UCSD-AML1 (cell line): ENCODE results near the gene UBTF.

Experiments used
- DNase-seq: peaks from one replicate; lab custom pipeline; 2025; ENCODE audit not compliant: unreplicated experiment; lab: John Stamatoyannopoulos, UW

The UBTF gene

GRCh38 chr17:44171931-44172455 is 47.5 kb downstream of the UBTF start:
- no peak for DNase-seq

GRCh38 chr17:44170499-44171201 is 48.8 kb downstream of the UBTF start, which contains the start of gene ASB16:
Gene ASB16, plus strand, starts transcription at chr17:44170704. Its CDS starts 86 bp downstream, at chr17:44170790.
- DNase-seq, result no peak

- no peak for DNase-seq
Measured at GRCh38 chr17:44170135-44170498, 49.4 kb downstream of the UBTF start.

GRCh38 chr17:44167181-44167861 is 52.2 kb downstream of the UBTF start:
- no peak for DNase-seq

- no peak for DNase-seq
Measured at GRCh38 chr17:44164476-44164875, 55.0 kb downstream of the UBTF start.

GRCh38 chr17:44159519-44160210 is 59.8 kb downstream of the UBTF start:
- no peak for DNase-seq

- DNase-seq, result no peak
Measured at GRCh38 chr17:44155488-44155887, 64.0 kb downstream of the UBTF start.
